Measurements from ENCODE around the gene GRIN3A. TPM values are rescaled to one million over a fixed set of nuclear protein-coding genes. Genes with fewer than 3 reads are reported as not detected.

GRIN3A gene
- total RNA-seq, 1 experiment from 2014 or later, result not detected

- BruUV-seq (replicated peaks), result no TSS peak
- Mint-ChIP-seq H3K27ac (ENCODE audit: low read depth, unreplicated experiment) (no peak overlapping the region), H3K9me3 (ENCODE audit: unreplicated experiment) (no peaks in the 10 kb centered on the region), H3K4me3 (ENCODE audit: unreplicated experiment) (no peak overlapping the region), H3K27me3 (ENCODE audit: insufficient read depth, unreplicated experiment) (no peaks in the 10 kb centered on the region), H3K36me3 (ENCODE audit: insufficient read depth, unreplicated experiment) (peaks cover 50% of the 10 kb centered on the region), H3K4me1 (ENCODE audit: insufficient read depth, unreplicated experiment) (no peaks in the 10 kb centered on the region)
- DNase-seq (ENCODE audit: unreplicated experiment), result peak; percentile 45
- intact Hi-C loops (cut with micrococcal nuclease), result loop anchor here (1.0 kb wide), 1 partner anchor 108 kb away; no protein-coding TSS in a partner anchor
- ChIA-PET CTCF (interaction anchor here (0.5 to 5.7 kb wide), 25 partner anchors 10 to 1684 kb away, joined by 3 to 83 read pairs (median 4); partner anchors contain the start of gene RNF20), POLR2A (no interaction called here)
- no peak for TF ChIP-seq CTCF (IDR thresholded peaks at IDR 0.05; ENCODE audit: unreplicated experiment)
Observed at GRCh38 chr9:101566904-101567724, 171.3 kb downstream of the GRIN3A start.

DNA sequence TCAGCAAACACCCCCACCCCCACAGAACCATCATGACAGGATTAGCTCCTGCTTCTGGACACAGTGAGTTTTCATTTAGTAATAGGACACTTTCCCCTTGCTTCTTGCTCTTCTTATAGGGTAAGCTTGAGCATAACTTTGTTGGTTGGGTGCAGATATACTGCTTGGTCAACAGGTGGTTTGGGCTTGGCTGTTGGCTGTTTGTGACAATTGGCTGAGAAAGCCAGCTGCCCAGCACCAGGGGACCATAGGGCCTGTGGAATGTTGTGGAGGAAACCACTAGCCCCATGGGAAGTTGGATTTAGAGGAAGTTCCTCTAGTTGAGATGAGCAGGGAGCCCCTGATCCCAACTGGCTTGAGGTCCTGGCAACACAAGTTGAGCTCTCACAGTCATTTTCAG lies 174.2 kb downstream of the GRIN3A start:
- no peaks in the 10 kb centered on the region for H3K9me3 Mint-ChIP-seq (ENCODE audit: unreplicated experiment)
- H3K27me3 Mint-ChIP-seq (ENCODE audit: insufficient read depth, unreplicated experiment), result no peaks in the 10 kb centered on the region
- POLR2A ChIA-PET, result interaction anchor here (0.9 kb wide), 1 partner anchor 13 kb away, joined by 3 read pairs; no protein-coding TSS in a partner anchor
- no peak for TF ChIP-seq CTCF (IDR thresholded peaks at IDR 0.05; ENCODE audit: unreplicated experiment)
- no peaks in the 10 kb centered on the region for H3K4me1 Mint-ChIP-seq (ENCODE audit: insufficient read depth, unreplicated experiment)
- no peak for DNase-seq (ENCODE audit: unreplicated experiment)
- BruUV-seq (replicated peaks), result no TSS peak
- no peak overlapping the region for H3K4me3 Mint-ChIP-seq (ENCODE audit: unreplicated experiment)
- H3K36me3 Mint-ChIP-seq (ENCODE audit: insufficient read depth, unreplicated experiment), result peaks cover 73% of the 10 kb centered on the region
- intact Hi-C loops (cut with micrococcal nuclease), result no loop called here
- CTCF ChIA-PET, result interaction anchor here (0.6 to 5.7 kb wide), 7 partner anchors 9 to 1155 kb away, joined by 3 to 83 read pairs (median 7); no protein-coding TSS in a partner anchor
- H3K27ac Mint-ChIP-seq (ENCODE audit: low read depth, unreplicated experiment), result no peak overlapping the region

DNA sequence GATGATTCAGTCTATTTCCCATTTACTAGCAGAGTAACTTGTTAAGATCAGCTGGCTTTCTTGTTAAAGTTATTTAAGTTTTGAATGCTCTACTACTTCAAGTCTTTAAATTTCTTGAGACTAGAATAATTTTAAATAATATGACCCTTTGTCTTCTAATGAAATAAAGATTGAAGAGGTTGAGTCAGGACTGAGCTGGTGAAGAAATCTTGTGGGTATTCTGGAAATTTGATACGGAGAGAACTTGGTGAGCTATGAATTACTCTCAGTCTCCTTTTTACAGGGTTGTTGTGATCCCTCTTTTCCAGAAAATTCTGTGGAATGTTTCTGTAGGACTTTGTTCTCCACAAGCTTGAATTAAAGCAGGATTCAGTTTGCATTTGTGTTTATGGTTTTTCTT lies 175.5 kb downstream of the GRIN3A start:
- TF ChIP-seq CTCF (IDR thresholded peaks at IDR 0.05; ENCODE audit: unreplicated experiment), result no peak
- no peak overlapping the region for H3K27ac Mint-ChIP-seq (ENCODE audit: low read depth, unreplicated experiment)
- CTCF ChIA-PET, result interaction anchor here (1.0 to 5.7 kb wide), 3 partner anchors 33 to 114 kb away, joined by 3 to 83 read pairs (median 4); no protein-coding TSS in a partner anchor
- H3K27me3 Mint-ChIP-seq (ENCODE audit: insufficient read depth, unreplicated experiment), result no peaks in the 10 kb centered on the region
- no TSS peak for BruUV-seq (replicated peaks)
- intact Hi-C loops (cut with micrococcal nuclease), result no loop called here
- H3K9me3 Mint-ChIP-seq (ENCODE audit: unreplicated experiment), result no peaks in the 10 kb centered on the region
- DNase-seq (ENCODE audit: unreplicated experiment), result no peak
- POLR2A ChIA-PET, result no interaction called here
- no peak overlapping the region for H3K4me3 Mint-ChIP-seq (ENCODE audit: unreplicated experiment)
- H3K36me3 Mint-ChIP-seq (ENCODE audit: insufficient read depth, unreplicated experiment), result peaks cover 81% of the 10 kb centered on the region
- no peaks in the 10 kb centered on the region for H3K4me1 Mint-ChIP-seq (ENCODE audit: insufficient read depth, unreplicated experiment)

GRCh38 chr9:101561740-101562139 lies 176.7 kb downstream of the GRIN3A start:
- Mint-ChIP-seq H3K36me3 (ENCODE audit: insufficient read depth, unreplicated experiment) (peaks cover 93% of the 10 kb centered on the region), H3K9me3 (ENCODE audit: unreplicated experiment) (no peaks in the 10 kb centered on the region), H3K27me3 (ENCODE audit: insufficient read depth, unreplicated experiment) (no peaks in the 10 kb centered on the region), H3K4me3 (ENCODE audit: unreplicated experiment) (no peak overlapping the region), H3K27ac (ENCODE audit: low read depth, unreplicated experiment) (no peak overlapping the region), H3K4me1 (ENCODE audit: insufficient read depth, unreplicated experiment) (no peaks in the 10 kb centered on the region)
- no TSS peak for BruUV-seq (replicated peaks)
- ChIA-PET POLR2A (no interaction called here), CTCF (interaction anchor here (0.8 to 2.4 kb wide), 5 partner anchors 9 to 113 kb away, joined by 3 to 9 read pairs (median 4); no protein-coding TSS in a partner anchor)
- intact Hi-C loops (cut with micrococcal nuclease), result no loop called here
- TF ChIP-seq CTCF (IDR thresholded peaks at IDR 0.05; ENCODE audit: unreplicated experiment), result no peak
- no peak for DNase-seq (ENCODE audit: unreplicated experiment)
